Measurements from ENCODE around the gene EZH1. TPM values are rescaled to one million over a fixed set of nuclear protein-coding genes. Genes with fewer than 3 reads are reported as not detected.
A peak's percentile ranks its signal among the peaks of the same experiment; 100 is the strongest.

EZH1 gene
- total RNA-seq, 1 donor from 2014 or later = 32.2 TPM

DNA sequence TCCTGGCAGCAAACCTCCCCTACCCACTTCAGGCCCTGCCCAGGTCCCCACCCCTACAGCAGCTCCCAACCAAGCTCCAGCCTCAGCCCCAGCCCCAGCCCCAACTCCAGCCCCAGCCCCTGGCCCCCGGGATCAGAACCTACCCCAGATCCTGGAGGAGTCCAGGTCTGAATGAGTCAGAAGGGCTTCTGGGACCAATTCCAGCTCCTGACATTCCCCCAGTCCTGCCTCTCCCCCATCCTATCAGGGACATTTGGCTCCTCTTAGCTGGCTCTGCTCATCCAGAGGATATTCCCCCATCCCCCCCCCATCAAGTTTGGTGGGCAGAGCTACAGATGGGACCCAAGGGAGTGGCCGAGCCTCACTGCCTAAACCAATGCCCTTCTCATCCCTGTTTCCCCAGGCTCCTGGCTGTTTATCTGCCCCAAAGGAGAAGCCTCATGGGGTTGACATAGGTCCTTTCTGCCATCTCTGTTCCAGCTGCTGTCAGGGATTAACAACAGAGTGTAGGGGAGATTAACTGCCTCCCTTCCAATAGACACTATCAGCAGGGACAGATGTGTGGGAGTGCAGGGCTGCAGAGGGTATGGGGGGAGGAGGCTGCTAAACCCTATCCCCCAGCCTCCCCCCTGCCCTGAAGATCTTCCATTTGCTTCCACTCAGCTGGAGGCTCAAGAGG, 46.0 kb downstream of the EZH1 start:
- Mint-ChIP-seq H3K9me3 (ENCODE audit: unreplicated experiment) (peaks cover 3% of the 10 kb centered on the region), H3K36me3 (ENCODE audit: unreplicated experiment) (no peaks in the 10 kb centered on the region), H3K27me3 (ENCODE audit: unreplicated experiment) (peaks cover 8% of the 10 kb centered on the region), H3K4me3 (ENCODE audit: unreplicated experiment) (no peak overlapping the region), H3K27ac (ENCODE audit: unreplicated experiment) (no peak overlapping the region), H3K4me1 (ENCODE audit: low read depth, unreplicated experiment) (peaks cover 6% of the 10 kb centered on the region)
- TF ChIP-seq, protein P1, sequence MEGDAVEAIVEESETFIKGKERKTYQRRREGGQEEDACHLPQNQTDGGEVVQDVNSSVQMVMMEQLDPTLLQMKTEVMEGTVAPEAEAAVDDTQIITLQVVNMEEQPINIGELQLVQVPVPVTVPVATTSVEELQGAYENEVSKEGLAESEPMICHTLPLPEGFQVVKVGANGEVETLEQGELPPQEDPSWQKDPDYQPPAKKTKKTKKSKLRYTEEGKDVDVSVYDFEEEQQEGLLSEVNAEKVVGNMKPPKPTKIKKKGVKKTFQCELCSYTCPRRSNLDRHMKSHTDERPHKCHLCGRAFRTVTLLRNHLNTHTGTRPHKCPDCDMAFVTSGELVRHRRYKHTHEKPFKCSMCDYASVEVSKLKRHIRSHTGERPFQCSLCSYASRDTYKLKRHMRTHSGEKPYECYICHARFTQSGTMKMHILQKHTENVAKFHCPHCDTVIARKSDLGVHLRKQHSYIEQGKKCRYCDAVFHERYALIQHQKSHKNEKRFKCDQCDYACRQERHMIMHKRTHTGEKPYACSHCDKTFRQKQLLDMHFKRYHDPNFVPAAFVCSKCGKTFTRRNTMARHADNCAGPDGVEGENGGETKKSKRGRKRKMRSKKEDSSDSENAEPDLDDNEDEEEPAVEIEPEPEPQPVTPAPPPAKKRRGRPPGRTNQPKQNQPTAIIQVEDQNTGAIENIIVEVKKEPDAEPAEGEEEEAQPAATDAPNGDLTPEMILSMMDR (IDR thresholded peaks at IDR 0.05; ENCODE audit: partially characterized antibody, unreplicated experiment) = no peak
- no peak for DNase-seq

- Mint-ChIP-seq H3K36me3 (ENCODE audit: unreplicated experiment) (no peaks in the 10 kb centered on the region), H3K27ac (ENCODE audit: unreplicated experiment) (no peak overlapping the region), H3K4me1 (ENCODE audit: low read depth, unreplicated experiment) (peaks cover 6% of the 10 kb centered on the region), H3K4me3 (ENCODE audit: unreplicated experiment) (no peak overlapping the region), H3K9me3 (ENCODE audit: unreplicated experiment) (peaks cover 3% of the 10 kb centered on the region), H3K27me3 (ENCODE audit: unreplicated experiment) (peaks cover 7% of the 10 kb centered on the region)
- no peak for DNase-seq
- TF ChIP-seq, protein P1 (IDR thresholded peaks at IDR 0.05; ENCODE audit: partially characterized antibody, unreplicated experiment) = no peak
Observed at GRCh38 chr17:42697108-42697811, 47.6 kb downstream of the EZH1 start.

GRCh38 chr17:42695500-42695899, 49.3 kb downstream of the EZH1 start:
- H3K9me3 Mint-ChIP-seq (ENCODE audit: unreplicated experiment) = no peaks in the 10 kb centered on the region
- TF ChIP-seq, protein P1 (IDR thresholded peaks at IDR 0.05; ENCODE audit: partially characterized antibody, unreplicated experiment) = no peak
- no peak overlapping the region for H3K4me3 Mint-ChIP-seq (ENCODE audit: unreplicated experiment)
- peaks cover 10% of the 10 kb centered on the region for H3K27me3 Mint-ChIP-seq (ENCODE audit: unreplicated experiment)
- DNase-seq = no peak
- peak overlapping the region; percentile 22 for H3K27ac Mint-ChIP-seq (ENCODE audit: unreplicated experiment)
- no peaks in the 10 kb centered on the region for H3K36me3 Mint-ChIP-seq (ENCODE audit: unreplicated experiment)
- peaks cover 6% of the 10 kb centered on the region for H3K4me1 Mint-ChIP-seq (ENCODE audit: low read depth, unreplicated experiment)

- H3K27me3 Mint-ChIP-seq (ENCODE audit: unreplicated experiment) = peaks cover 10% of the 10 kb centered on the region
- H3K4me1 Mint-ChIP-seq (ENCODE audit: low read depth, unreplicated experiment) = peaks cover 6% of the 10 kb centered on the region
- no peak overlapping the region for H3K27ac Mint-ChIP-seq (ENCODE audit: unreplicated experiment)
- no peaks in the 10 kb centered on the region for H3K36me3 Mint-ChIP-seq (ENCODE audit: unreplicated experiment)
- TF ChIP-seq, protein P1 (IDR thresholded peaks at IDR 0.05; ENCODE audit: partially characterized antibody, unreplicated experiment) = no peak
- no peaks in the 10 kb centered on the region for H3K9me3 Mint-ChIP-seq (ENCODE audit: unreplicated experiment)
- no peak overlapping the region for H3K4me3 Mint-ChIP-seq (ENCODE audit: unreplicated experiment)
- no peak for DNase-seq
Observed at GRCh38 chr17:42694524-42694923, 50.3 kb downstream of the EZH1 start.

- H3K4me3 Mint-ChIP-seq (ENCODE audit: unreplicated experiment) = no peak overlapping the region
- peak overlapping the region; percentile 8 for H3K27ac Mint-ChIP-seq (ENCODE audit: unreplicated experiment)
- no peaks in the 10 kb centered on the region for H3K36me3 Mint-ChIP-seq (ENCODE audit: unreplicated experiment)
Observed at GRCh38 chr17:42692489-42692888, 52.4 kb downstream of the EZH1 start.

More at GRCh38 chr17:42692489-42692888, 52.4 kb downstream of the EZH1 start:
- DNase-seq = no peak
- Mint-ChIP-seq H3K4me1 (ENCODE audit: low read depth, unreplicated experiment) (no peaks in the 10 kb centered on the region), H3K27me3 (ENCODE audit: unreplicated experiment) (peaks cover 7% of the 10 kb centered on the region), H3K9me3 (ENCODE audit: unreplicated experiment) (peaks cover 3% of the 10 kb centered on the region)
- TF ChIP-seq, protein P1 (IDR thresholded peaks at IDR 0.05; ENCODE audit: partially characterized antibody, unreplicated experiment) = no peak

Data from glutamatergic neuron (in vitro differentiated cells).